BE2C (cell line): ENCODE data around the gene SPRED3. TPM values are rescaled to one million over a fixed set of nuclear protein-coding genes. Genes with fewer than 3 reads are reported as not detected.
"Not testable (repeated sequence)": the region's sequence is repeated elsewhere in the genome, so short reads cannot be mapped to it uniquely, and the experiment has no call there.

Experiments used
- DNase-seq: peaks from one replicate; pipeline ENCODE4 v3.0.0-alpha.2; 2020
- H3K27me3 ChIP-seq: fragments of 250-450 bp; sonication (Bioruptor Pico); 2 replicates; pipeline ENCODE4 v1.5.1; 2020; ENCODE audit warnings: mild to moderate bottlenecking
- H3K36me3 ChIP-seq: fragments of 250-450 bp; sonication (Bioruptor Pico); 2 replicates; pipeline ENCODE4 v1.5.1; 2020; ENCODE audit warnings: mild to moderate bottlenecking
- H3K4me1 ChIP-seq: fragments of 250-450 bp; sonication (Bioruptor Pico); 2 replicates; pipeline ENCODE4 v1.5.1; 2020
- H3K4me3 ChIP-seq: 2 replicates; pipeline ENCODE4 v1.5.1; 2011; ENCODE audit warnings: low read depth, low read length
- H3K9me3 ChIP-seq: fragments of 250-450 bp; sonication (Bioruptor Pico); 2 replicates; pipeline ENCODE4 v1.5.1; 2020
- polyA plus RNA-seq: library from polyadenylated mRNA; unstranded; fragments of >200 nt; gene quantifications from one replicate; pipeline ENCODE4 v1.2.1, GENCODE V29; 2012; ENCODE audit warnings: low read depth, missing spikeins; ENCODE audit not compliant: insufficient read length, insufficient read depth
- TF ChIP-seq, protein P1 (sequence below): IDR thresholded peaks from 2 replicates; pipeline ENCODE4 v1.5.1; 2012; ENCODE audit warnings: mild to moderate bottlenecking, low read depth, low read length

Gene SPRED3, protein sequence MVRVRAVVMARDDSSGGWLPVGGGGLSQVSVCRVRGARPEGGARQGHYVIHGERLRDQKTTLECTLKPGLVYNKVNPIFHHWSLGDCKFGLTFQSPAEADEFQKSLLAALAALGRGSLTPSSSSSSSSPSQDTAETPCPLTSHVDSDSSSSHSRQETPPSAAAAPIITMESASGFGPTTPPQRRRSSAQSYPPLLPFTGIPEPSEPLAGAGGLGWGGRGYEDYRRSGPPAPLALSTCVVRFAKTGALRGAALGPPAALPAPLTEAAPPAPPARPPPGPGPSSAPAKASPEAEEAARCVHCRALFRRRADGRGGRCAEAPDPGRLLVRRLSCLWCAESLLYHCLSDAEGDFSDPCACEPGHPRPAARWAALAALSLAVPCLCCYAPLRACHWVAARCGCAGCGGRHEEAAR
- polyA plus RNA-seq: 11.9 TPM

DNA sequence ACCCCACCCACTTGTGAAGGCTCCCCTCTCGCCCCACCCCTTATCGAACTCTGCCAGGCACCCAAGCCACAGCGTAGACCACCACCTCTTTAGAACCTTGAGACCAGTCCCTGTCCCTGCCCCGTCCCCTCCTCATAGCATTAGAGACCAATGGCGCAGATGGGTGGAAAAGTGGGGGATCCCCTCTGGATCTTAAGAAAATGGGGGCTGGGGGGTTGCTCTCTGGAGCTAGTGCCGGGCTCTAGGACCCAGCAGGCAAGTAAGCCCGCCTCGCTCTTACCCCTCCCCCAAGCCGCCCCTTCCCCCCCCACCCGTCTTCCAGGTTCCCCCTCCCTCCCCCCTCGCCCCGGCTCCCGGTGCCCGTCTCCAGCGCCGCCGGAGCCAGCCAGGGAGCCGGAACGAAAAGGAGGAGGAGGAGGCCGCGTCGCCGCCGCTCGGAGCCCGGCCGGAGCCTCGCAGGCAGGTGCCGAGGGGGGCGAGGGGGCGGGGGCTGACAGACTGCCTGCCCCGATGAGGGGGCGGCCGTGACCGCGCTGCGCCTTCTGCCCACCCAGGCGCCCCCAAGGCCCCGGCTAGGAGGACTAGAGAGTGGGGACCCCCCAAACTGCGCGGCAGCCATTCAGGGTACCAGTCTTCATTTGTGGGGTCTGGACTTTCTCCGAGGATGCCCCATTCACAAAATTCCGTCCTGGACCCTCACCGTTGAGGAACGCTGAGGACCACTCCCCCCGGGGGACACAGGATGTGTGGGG, at the start of gene SPRED3:
TSS of gene SPRED3 (plus strand) at position 349 of the 752 bp plus-strand sequence. CDS start 1,606 bp downstream, outside the sequence.
- peak; percentile 55 for DNase-seq
- TF ChIP-seq, protein P1, sequence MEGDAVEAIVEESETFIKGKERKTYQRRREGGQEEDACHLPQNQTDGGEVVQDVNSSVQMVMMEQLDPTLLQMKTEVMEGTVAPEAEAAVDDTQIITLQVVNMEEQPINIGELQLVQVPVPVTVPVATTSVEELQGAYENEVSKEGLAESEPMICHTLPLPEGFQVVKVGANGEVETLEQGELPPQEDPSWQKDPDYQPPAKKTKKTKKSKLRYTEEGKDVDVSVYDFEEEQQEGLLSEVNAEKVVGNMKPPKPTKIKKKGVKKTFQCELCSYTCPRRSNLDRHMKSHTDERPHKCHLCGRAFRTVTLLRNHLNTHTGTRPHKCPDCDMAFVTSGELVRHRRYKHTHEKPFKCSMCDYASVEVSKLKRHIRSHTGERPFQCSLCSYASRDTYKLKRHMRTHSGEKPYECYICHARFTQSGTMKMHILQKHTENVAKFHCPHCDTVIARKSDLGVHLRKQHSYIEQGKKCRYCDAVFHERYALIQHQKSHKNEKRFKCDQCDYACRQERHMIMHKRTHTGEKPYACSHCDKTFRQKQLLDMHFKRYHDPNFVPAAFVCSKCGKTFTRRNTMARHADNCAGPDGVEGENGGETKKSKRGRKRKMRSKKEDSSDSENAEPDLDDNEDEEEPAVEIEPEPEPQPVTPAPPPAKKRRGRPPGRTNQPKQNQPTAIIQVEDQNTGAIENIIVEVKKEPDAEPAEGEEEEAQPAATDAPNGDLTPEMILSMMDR: no peak
- H3K4me3 ChIP-seq: peak within 1 kb of the TSS; percentile 75

DNA sequence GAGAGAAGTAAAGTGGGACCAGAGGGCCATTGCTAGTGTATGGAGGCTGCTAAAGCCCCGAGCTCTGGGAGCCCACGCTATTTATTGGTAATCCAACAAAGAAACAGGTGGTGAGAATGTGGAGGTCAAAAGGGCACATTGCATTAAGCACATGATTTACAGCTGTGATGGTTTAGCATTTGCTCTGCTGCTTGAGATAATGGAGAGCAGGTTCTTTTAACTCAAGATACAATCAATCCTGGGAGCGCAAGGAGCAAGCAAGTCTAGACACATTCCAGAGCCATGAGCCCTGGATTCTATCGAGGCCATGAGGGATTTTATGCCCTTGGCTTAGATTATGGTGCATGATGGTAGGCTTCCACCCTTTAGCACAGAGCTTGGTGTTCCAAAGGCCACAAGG, 49.5 kb upstream of the SPRED3 start:
- not testable (repeated sequence) for H3K36me3 ChIP-seq, H3K27me3 ChIP-seq, H3K9me3 ChIP-seq, H3K4me3 ChIP-seq, DNase-seq, H3K4me1 ChIP-seq

More for the DNA sequence above, at the start of gene SPRED3:
- H3K9me3 ChIP-seq: no peaks in the 10 kb centered on the region
- no peaks in the 10 kb centered on the region; the same call in 1 of the 2 replicates for H3K4me1 ChIP-seq
- H3K36me3 ChIP-seq: no peaks in the 10 kb centered on the region; the same call in 1 of the 2 replicates
- H3K27me3 ChIP-seq: no peaks in the 10 kb centered on the region

DNA sequence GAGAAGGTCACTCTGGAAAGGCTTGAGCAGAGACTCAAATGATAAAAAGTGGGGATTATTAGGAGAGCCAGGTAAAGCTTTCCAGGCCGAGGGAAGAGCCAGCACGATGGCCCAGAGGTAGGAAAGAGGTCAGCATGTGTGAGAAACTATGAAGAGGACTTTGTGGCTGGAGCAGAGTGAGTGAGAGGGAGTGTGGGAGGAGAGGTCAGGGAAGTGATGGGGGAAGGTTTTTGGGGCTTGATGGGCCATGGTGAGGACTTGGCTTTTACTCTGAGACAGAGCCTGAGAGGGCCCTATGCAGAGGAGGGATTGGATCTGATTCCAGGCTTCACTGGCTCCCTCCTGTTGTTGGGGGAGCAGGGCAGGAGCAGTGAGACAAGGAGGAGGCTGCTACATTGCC, 47.6 kb upstream of the SPRED3 start:
- Histone ChIP-seq H3K9me3 (no peaks in the 10 kb centered on the region), H3K4me3 (no peak overlapping the region), H3K27me3 (no peaks in the 10 kb centered on the region), H3K4me1 (no peaks in the 10 kb centered on the region), H3K36me3 (no peaks in the 10 kb centered on the region)
- no peak for DNase-seq
- TF ChIP-seq, protein P1: no peak

DNA sequence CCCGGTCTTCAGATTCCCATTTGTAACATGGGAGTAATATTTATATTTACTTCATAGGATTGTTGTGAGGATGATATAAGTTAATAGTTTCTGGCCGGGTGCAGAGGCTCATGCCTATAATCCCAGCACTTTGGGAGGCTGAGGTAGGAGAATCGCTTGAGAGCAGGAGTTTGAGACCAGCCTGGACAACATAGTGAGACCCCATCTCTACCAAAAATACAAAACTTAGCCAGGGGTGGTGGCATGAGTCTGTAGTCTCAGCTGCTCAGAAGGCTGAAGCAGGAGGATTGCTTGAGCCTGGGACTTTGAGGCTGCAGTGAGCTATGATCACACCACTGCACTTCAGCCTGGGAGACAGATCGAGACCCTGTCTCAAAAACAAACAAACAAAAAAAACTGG, 41.7 kb upstream of the SPRED3 start:
- Histone ChIP-seq H3K4me1 (no peaks in the 10 kb centered on the region), H3K36me3 (no peaks in the 10 kb centered on the region), H3K27me3 (no peaks in the 10 kb centered on the region), H3K4me3 (no peak overlapping the region), H3K9me3 (no peaks in the 10 kb centered on the region)
- TF ChIP-seq, protein P1: no peak
- DNase-seq: no peak

DNA sequence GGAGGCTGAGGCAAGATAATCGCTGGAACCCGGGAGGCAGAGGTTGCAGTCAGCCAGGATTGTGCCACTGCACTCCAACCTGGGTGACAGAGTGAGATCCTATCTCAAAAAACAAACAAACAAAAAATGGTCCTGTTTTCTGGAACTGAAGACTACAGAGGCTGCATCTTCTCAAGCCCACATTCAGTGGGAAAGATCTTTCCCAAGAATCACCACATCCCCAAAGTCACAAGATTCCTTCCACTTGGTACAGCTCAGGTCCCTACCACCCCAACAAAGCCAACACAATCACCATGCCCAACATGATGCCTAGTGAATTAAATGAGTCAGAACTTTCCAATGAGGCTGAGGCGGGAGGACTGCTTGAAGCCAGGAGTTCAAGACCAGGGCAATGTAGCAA, 37.6 kb upstream of the SPRED3 start:
- no peaks in the 10 kb centered on the region for H3K4me1 ChIP-seq
- no peaks in the 10 kb centered on the region for H3K9me3 ChIP-seq
- TF ChIP-seq, protein P1: no peak
- no peaks in the 10 kb centered on the region; the same call in 1 of the 2 replicates for H3K27me3 ChIP-seq
- H3K36me3 ChIP-seq: no peaks in the 10 kb centered on the region
- no peak for DNase-seq
- no peak overlapping the region for H3K4me3 ChIP-seq

DNA sequence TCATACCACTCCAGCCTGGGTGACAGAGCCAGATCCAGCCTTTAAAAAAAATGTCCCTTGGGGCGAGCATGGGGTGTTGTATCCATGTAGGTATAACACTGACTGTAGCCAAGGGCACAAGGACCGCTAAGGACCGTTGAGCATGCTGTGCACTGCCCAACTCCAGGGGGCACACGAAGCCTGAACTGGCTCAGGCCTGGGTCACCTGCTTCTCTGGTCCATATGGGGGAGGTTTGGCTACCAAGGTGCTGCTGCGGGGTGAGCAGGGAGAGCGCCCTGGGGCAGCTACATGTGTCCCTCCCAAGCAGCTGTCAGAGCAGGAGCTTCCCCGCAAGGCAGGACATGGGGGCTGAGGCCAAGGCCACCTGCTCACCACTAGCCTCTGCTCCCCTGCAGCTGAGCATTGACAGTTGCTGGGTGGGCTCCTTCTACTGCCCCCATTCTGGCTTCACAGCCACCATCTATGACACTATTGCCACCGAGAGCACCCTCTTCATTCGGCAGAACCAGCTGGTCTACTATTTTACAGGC, 36.6 kb upstream of the SPRED3 start:
- TF ChIP-seq, protein P1: peak; percentile 6; the same call in 1 of the 2 replicates
- DNase-seq: no peak
- no peaks in the 10 kb centered on the region for H3K36me3 ChIP-seq
- no peak overlapping the region for H3K4me3 ChIP-seq
- no peaks in the 10 kb centered on the region for H3K9me3 ChIP-seq
- H3K4me1 ChIP-seq: no peaks in the 10 kb centered on the region
- no peaks in the 10 kb centered on the region; the same call in 1 of the 2 replicates for H3K27me3 ChIP-seq
